ENCODE results near the gene GRIK4.
"Not testable (repeated sequence)": the region's sequence is repeated elsewhere in the genome, so short reads cannot be mapped to it uniquely, and the experiment has no call there.

GRIK4 gene

GRCh38 chr11:121012091-121012490 lies 500.5 kb downstream of the GRIK4 start:
- Histone ChIP-seq H3K9ac (ENCODE audit: low read length) (no peak overlapping the region), H3K27me3 (ENCODE audit: insufficient read depth, low read length) (no peaks in the 10 kb centered on the region), H3K36me3 (ENCODE audit: insufficient read depth, low read length) (no peaks in the 10 kb centered on the region), H3K4me3 (ENCODE audit: low read depth, low read length, poor library complexity, severe bottlenecking) (no peak overlapping the region), H3K9me3 (ENCODE audit: low read length) (no peaks in the 10 kb centered on the region), H3K79me2 (ENCODE audit: insufficient read depth, low read length) (no peaks in the 10 kb centered on the region), H2AFZ (ENCODE audit: low read length) (no peak overlapping the region), H3K4me1 (ENCODE audit: insufficient read depth, low read length, severe bottlenecking) (no peaks in the 10 kb centered on the region), H3K27ac (ENCODE audit: low read depth, low read length, poor library complexity, severe bottlenecking) (no peak overlapping the region), H3F3A (ENCODE audit: insufficient read depth, low read length) (no peaks in the 10 kb centered on the region), H3K4me2 (ENCODE audit: low read length) (no peak overlapping the region), H4K20me1 (ENCODE audit: insufficient read depth, low read length) (no peaks in the 10 kb centered on the region), H3K9me2 (ENCODE audit: low read depth, low read length) (no peaks in the 10 kb centered on the region)
- no peak for TF ChIP-seq CTCF (IDR thresholded peaks at IDR 0.05; ENCODE audit: low read length)

DNA sequence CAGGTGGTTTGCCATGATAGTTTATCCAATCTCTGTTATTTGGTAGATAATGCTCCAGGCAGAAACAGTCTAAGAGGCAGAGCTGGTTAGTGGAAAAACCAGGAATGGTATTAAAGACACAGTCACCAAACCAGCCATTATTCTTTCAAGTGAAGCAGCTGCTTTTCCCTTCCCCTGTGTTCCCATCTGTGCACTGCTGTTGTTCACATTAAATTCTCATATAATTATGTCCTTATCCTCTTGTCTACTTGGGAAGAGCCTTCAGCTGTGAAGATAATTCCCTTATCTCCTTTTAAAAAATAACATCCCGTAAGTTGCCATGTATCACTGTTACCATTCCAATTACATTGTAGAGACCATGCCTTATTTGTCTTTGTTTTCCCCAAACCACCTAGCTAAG lies 507.2 kb downstream of the GRIK4 start:
- Histone ChIP-seq H3K36me3 (ENCODE audit: insufficient read depth, low read length) (no peaks in the 10 kb centered on the region), H3K9me3 (ENCODE audit: low read length) (no peaks in the 10 kb centered on the region), H3F3A (ENCODE audit: insufficient read depth, low read length) (no peaks in the 10 kb centered on the region), H3K4me3 (ENCODE audit: low read depth, low read length, poor library complexity, severe bottlenecking) (no peak overlapping the region), H3K4me2 (ENCODE audit: low read length) (no peak overlapping the region), H3K9ac (ENCODE audit: low read length) (no peak overlapping the region), H2AFZ (ENCODE audit: low read length) (no peak overlapping the region), H3K27ac (ENCODE audit: low read depth, low read length, poor library complexity, severe bottlenecking) (no peak overlapping the region), H3K27me3 (ENCODE audit: insufficient read depth, low read length) (no peaks in the 10 kb centered on the region), H3K4me1 (ENCODE audit: insufficient read depth, low read length, severe bottlenecking) (peaks cover 3% of the 10 kb centered on the region), H3K9me2 (ENCODE audit: low read depth, low read length) (no peaks in the 10 kb centered on the region), H4K20me1 (ENCODE audit: insufficient read depth, low read length) (no peaks in the 10 kb centered on the region), H3K79me2 (ENCODE audit: insufficient read depth, low read length) (no peaks in the 10 kb centered on the region)
- TF ChIP-seq CTCF (IDR thresholded peaks at IDR 0.05; ENCODE audit: low read length) (no peak), EZH2 (IDR thresholded peaks at IDR 0.05; ENCODE audit: borderline replicate concordance, low read length) (no peak)

DNA sequence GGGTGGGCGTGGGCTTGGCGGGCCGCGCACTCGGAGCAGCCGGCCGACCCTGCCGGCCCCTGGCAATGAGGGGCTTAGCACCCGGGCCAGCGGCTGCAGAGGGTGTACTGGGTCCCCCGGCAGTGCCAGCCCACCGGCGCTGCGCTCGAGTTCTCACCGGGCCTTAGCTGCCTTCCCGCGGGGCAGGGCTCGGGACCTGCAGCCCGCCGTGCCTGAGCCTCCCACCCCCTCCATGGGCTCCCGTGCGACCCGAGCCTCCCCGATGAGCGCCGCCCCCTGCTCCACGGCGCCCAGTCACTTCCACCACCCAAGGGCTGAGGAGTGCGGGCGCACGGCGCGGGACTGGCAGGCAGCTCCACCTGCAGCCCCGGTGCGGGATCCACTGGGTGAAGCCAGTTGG lies 510.2 kb downstream of the GRIK4 start:
- Histone ChIP-seq H3K79me2 (ENCODE audit: insufficient read depth, low read length) (peaks cover 10% of the 10 kb centered on the region; the same call in 1 of the 2 replicates), H3K4me1 (ENCODE audit: insufficient read depth, low read length, severe bottlenecking) (peaks cover 15% of the 10 kb centered on the region)
- H3K27me3 ChIP-seq (ENCODE audit: insufficient read depth, low read length); H3K4me3 ChIP-seq (ENCODE audit: low read depth, low read length, poor library complexity, severe bottlenecking); H3K9me3 ChIP-seq (ENCODE audit: low read length); H2AFZ ChIP-seq (ENCODE audit: low read length); H3K9ac ChIP-seq (ENCODE audit: low read length); H3K27ac ChIP-seq (ENCODE audit: low read depth, low read length, poor library complexity, severe bottlenecking); H3F3A ChIP-seq (ENCODE audit: insufficient read depth, low read length); H3K36me3 ChIP-seq (ENCODE audit: insufficient read depth, low read length); H4K20me1 ChIP-seq (ENCODE audit: insufficient read depth, low read length); H3K9me2 ChIP-seq (ENCODE audit: low read depth, low read length); H3K4me2 ChIP-seq (ENCODE audit: low read length): not testable (repeated sequence)

GRCh38 chr11:121023848-121024751 lies 512.6 kb downstream of the GRIK4 start, which contains the start of gene TBCEL:
TBCEL (plus strand) TSS chr11:121024102; CDS start chr11:121045691, 21,589 bp downstream.
- Histone ChIP-seq H2AFZ (ENCODE audit: low read length) (no peak within 1 kb of the TSS), H4K20me1 (ENCODE audit: insufficient read depth, low read length) (no peaks in the 10 kb centered on the region), H3K27ac (ENCODE audit: low read depth, low read length, poor library complexity, severe bottlenecking) (no peak within 1 kb of the TSS)

More at GRCh38 chr11:121023848-121024751, 512.6 kb downstream of the GRIK4 start, which contains the start of gene TBCEL:
- peak within 1 kb of the TSS; percentile 64 for H3K4me2 ChIP-seq (ENCODE audit: low read length)
- peak within 1 kb of the TSS; percentile 76 for H3K4me3 ChIP-seq (ENCODE audit: low read depth, low read length, poor library complexity, severe bottlenecking)
- H3K9me3 ChIP-seq (ENCODE audit: low read length) = no peaks in the 10 kb centered on the region
- TF ChIP-seq EZH2 (IDR thresholded peaks at IDR 0.05; ENCODE audit: borderline replicate concordance, low read length) (no peak), CTCF (IDR thresholded peaks at IDR 0.05; ENCODE audit: low read length) (no peak)
- H3F3A ChIP-seq (ENCODE audit: insufficient read depth, low read length) = no peaks in the 10 kb centered on the region
- H3K9ac ChIP-seq (ENCODE audit: low read length) = peak within 1 kb of the TSS; percentile 66
- peaks cover 17% of the 10 kb centered on the region; the same call in 1 of the 2 replicates for H3K79me2 ChIP-seq (ENCODE audit: insufficient read depth, low read length)
- H3K36me3 ChIP-seq (ENCODE audit: insufficient read depth, low read length) = no peaks in the 10 kb centered on the region
- peaks cover 15% of the 10 kb centered on the region for H3K4me1 ChIP-seq (ENCODE audit: insufficient read depth, low read length, severe bottlenecking)
- H3K9me2 ChIP-seq (ENCODE audit: low read depth, low read length) = no peaks in the 10 kb centered on the region
- no peaks in the 10 kb centered on the region for H3K27me3 ChIP-seq (ENCODE audit: insufficient read depth, low read length)

All from OCI-LY1 (cell line).